Measurements from ENCODE around the gene ZNF831.

DNA sequence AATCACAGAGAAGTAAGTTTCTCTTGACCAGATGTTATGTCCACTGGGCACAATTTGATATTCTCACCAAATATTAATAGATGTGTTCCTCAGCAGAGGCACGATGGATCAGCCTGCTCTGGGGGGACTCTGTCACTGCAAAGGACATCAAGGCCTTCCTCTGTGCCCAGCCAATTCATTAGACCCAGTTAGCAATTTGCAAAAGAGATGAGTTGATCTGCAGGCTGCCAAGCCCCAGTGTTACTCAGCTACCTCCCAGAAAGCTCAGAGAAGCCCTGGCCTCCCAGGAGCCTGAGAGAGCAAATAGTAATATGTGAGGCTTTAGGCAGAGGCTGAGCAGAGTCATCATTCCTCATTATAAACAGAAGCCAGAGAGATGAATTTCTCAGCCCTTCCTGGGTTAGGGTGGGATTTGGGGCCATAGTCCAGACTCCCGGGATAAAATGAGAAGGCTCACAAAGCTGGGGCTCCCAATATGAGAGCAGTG is 54.2 kb downstream of the ZNF831 start:
- no peak for TF ChIP-seq POLR2A (IDR thresholded peaks at IDR 0.05)
- no peak for TF ChIP-seq CTCF (IDR thresholded peaks at IDR 0.05)
- no peak for TF ChIP-seq EP300 (IDR thresholded peaks at IDR 0.05)

Measured in tibial nerve (tissue), 4 donors.